ENCODE data around the gene CASP10.

- no peak for TF ChIP-seq EZH2 (IDR thresholded peaks at IDR 0.05; ENCODE audit: insufficient read depth, poor library complexity, severe bottlenecking)
- no peak for TF ChIP-seq EZH2phosphoT487 (IDR thresholded peaks at IDR 0.05; ENCODE audit: insufficient read depth, low read depth)
Measured at GRCh38 chr2:201231781-201232466, 49.0 kb downstream of the CASP10 start.

All from GM23248 (cell line).